ENCODE measurements around the gene PALB2.
A peak's percentile ranks its signal among the peaks of the same experiment; 100 is the strongest.

PALB2 gene

DNA sequence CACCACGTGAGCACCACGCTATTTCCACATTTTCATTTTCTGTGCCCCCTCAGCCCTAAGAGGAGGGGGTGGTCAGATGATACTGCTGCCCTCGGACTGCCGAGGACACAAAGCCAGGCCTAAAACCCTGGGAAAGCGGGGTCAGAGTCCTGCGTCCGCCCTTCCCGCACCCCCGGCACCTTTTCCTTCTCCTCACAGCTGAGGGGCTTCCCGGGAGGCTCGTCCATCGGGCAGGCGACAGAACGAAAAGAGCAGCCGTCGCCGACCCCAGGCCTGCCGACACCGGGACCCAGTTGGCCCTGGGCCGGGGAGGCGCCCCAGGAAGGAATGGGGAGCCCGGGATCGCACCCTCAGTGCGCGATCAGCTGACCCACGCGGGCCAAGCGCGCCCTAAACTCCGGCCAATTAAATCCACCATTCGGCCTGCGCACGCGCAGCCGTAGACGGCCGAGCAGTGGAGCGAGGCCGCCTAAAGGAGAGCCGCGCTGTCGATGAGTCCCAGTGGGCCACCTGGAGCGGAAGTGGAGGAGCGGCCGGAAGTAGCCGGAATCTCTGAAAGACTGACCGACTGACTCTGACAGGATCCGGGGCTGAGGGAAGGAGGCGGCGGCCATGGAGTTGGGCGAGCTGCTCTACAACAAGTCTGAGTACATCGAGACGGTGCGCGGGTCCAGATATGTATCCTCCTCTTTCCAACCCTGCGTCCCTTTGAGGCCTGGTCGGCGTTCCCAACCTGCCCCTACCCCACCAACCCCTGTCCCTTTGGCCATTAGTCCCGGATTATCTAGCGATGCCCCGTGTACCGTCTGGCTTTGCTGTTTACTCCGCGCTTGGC is at the start of gene PALB2, which contains the start of gene DCTN5:
Gene PALB2 (minus strand): TSS at position 380 of the 835 bp plus-strand sequence. CDS start 153 bp downstream, at position 227.
Gene DCTN5 (plus strand): TSS at position 536 of the 835 bp plus-strand sequence. CDS start 77 bp downstream, at position 613.
- DNase-seq = peak; percentile 95

DNA sequence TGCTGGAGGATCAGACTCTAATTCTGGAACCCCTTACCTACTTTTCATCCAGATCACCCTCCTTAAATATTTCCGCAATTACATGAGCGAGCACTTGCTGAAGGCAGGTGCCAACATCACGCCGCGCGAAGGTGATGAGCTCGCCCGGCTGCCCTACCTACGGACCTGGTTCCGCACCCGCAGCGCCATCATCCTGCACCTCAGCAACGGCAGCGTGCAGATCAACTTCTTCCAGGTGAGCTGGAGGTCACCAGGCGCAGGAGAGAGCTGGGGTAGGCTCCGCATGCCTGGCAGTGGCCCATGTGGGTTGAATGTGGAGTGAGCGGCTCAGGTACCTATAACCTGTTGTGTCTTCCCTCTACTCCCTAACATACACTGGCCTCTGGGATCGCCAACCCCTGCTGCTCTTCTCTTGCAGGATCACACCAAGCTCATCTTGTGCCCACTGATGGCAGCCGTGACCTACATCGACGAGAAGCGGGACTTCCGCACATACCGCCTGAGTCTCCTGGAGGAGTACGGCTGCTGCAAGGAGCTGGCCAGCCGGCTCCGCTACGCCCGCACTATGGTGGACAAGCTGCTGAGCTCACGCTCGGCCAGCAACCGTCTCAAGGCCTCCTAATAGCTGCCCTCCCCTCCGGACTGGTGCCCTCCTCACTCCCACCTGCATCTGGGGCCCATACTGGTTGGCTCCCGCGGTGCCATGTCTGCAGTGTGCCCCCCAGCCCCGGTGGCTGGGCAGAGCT is 48.5 kb upstream of the PALB2 start:
- DNase-seq = no peak

DNA sequence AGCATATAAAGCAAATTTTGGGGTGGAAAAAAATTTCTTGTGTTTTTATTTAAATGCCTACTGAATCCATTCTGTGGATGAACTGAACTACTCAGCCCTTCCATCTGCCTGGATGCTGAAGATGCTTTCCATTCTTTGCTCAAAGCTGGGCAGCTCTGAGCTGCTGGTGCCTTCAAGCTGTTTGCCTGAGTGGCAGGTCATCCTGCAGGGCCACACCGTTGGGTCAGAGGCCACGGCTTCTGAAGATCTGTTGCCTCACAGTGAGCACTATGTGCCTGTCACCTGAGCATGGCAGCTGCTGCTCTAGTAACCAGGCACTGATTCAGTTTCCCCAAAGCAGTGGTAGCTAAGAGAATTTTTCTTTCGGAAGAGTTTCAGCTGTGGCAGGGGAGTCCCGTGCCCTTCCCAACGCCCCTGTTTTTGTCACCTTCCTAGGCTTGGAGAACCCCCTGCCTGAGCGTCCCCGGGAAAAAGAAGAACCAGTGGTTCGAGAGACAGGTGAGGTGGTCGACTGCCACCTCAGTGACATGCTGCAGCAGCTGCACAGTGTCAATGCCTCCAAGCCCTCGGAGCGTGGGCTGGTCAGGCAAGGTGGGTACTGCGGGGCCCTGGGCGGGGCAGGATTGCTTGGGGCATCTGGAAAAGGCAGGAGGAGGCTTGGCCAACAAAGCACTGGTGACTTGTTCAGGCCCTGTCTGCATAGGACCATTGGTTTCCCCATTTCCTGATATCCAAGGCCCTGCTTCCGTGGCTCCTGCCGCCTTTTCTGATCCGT is 46.1 kb upstream of the PALB2 start:
- DNase-seq = no peak

DNA sequence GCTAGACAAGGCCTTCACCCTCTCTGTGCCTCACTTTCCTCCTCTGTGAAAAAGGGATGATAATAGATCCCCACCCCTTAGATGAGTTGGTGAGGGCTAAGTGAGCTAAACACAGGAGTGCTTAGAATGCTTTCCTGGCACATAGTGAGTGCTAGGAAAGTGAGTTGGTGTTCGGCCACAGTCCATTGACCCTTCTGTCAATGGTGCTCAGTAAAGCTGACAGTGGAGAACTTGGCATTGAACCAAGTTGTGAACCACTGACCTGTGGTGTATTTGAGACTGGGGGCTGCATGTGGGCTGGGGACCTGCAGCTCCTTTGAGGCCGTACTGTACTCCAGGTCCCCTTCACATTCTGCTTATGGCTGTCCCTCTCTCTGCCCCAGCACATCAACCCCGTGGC is 42.4 kb upstream of the PALB2 start:
- DNase-seq = no peak

DNA sequence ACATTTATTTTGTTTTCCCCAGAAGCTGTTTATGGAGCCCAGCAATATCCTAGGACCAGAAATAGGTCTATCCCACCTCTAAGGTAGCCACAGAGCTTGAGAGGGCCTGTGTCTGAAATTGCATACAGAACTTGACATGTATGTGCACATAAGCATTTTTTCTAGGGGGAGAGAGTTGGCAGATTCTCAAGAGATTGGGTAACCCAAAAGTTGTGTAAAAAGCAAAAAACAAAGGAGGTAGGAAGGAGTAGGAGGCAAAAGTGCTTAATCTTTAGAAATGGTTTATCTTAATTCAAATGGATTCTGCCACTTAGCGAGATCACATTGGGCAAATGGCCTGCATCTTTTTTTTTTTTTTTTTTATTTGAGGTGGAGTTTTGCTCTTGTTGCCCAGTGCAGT is 41.1 kb upstream of the PALB2 start:
- DNase-seq = no peak

DNA sequence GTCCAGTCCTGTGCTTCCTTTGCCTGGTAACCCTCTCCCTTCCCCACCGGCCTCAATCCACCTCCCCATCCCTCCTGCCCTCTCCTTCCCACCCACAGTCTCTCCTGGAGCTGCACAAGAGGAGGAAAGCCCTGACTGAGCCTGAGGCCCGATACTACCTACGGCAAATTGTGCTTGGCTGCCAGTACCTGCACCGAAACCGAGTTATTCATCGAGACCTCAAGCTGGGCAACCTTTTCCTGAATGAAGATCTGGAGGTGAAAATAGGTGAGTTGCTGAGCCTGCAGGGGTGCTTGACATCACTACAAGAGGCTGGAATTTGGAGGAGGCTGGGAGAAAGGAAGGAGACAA is 38.9 kb upstream of the PALB2 start:
- DNase-seq = no peak

DNA sequence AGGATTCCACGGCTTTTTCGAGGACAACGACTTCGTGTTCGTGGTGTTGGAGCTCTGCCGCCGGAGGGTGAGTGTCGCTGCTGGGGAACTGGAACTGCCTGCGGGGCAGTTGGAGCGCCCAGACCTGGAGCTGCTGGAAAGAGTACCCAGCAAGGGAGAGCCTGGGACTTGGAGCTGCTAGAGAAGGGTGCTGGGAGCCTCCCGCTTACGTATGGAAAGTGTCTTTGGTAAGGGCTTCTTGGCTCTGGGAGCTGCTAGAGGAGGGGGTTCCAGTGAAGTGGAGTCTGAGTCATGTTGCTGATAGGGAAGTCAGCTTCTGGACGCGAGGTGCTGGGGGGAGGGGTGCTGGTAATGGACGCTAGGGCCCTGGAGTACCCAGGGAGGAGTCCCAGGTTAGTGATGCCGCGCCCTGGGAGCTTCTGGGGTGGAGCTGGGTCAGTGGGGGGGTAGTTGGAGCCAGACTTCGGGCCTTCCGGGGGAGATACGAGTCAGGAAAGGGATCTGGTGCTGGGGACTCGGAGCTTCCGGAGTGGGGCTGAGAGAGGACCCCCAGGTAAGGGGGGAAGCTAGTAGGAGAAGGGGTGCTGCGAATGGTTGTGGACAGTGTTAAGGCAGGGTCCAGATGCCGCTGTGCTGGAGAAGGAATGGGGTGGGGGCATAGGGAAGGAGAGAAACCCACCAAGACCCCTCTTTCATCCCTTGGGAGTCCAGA is 38.3 kb upstream of the PALB2 start:
- no peak for DNase-seq

DNA sequence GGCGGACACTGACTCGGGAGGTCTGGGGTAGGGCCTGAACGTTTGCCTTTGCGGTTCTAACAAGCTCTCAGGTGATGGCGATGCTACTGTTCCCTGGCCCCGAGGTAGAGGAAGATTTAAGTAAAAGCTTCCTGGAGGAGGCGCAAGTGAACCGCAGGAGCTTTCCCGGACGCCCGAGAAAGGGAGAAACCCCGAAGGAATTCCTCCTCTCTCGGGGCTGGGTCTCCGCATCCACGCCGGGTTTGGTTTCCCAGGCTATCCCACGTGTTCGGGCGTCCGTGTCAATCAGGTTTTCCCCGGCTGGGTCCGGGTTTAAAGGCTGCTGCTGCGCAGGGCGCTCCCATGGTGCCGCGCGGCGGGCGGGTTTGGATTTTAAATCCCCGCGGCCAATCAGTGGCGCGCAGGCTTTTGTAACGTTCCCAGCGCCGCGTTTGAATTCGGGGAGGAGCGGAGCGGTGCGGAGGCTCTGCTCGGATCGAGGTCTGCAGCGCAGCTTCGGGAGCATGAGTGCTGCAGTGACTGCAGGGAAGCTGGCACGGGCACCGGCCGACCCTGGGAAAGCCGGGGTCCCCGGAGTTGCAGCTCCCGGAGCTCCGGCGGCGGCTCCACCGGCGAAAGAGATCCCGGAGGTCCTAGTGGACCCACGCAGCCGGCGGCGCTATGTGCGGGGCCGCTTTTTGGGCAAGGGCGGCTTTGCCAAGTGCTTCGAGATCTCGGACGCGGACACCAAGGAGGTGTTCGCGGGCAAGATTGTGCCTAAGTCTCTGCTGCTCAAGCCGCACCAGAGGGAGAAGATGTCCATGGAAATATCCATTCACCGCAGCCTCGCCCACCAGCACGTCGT is 37.5 kb upstream of the PALB2 start, which contains the start of gene PLK1:
Gene PLK1 (plus strand): TSS at position 460 of the 844 bp plus-strand sequence. CDS start 44 bp downstream, at position 504.
- peak; percentile 85 for DNase-seq

DNA sequence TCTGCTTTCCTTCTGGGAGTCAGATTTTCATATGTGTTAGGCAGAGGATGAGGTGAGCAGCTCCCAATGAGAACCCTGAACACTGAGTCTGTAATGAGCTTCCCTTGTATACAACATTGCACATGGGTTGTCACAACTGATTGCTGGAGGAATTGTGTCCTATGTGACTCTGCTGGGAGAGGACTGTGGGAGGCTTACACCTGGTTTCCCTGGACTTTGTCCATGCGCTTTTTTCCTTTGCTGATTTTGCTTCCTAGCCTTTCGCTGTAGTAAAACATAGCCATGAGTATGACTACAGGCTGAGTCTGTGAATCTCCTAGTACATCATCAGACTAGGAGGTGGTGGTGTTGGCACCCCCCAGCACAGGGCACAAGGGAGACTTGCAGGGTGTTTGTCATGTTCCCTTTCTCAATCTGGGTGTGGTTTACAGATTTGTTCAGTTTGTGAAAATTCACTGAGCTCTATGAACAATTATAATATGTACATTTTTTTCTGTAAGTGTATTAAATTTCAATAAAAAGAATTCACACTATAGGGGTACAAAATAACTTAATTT is 35.9 kb upstream of the PALB2 start:
- DNase-seq = no peak

DNA sequence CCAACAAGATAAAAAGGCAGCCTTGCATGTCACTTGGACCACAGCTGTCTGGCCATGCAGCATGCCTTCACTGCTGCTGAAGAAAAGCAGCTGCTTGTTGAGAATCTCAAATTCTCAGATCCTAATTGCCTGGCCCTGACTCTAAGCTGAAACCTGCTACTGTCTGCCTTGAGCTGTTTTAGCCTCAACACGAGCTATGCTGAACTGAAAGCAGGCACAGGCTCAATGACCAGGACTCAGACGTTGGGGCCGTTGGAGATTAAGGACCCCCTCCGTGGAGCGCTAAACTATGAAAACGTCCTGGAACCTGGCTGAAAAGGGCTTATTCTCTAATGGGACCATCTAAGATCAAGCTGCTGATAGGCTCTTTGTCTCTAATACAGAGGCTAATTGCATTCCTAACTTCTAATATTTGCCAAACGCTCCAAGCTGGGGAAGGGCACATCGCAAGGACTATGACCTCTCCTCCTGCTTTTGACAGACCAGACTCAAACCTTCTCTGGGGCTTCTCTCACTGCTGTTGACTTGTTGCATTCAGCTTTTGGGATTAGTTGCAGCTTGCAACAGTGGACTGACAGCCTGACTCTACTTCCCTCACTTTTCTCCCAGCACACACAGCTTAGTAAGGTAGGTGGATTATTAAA is 33.0 kb upstream of the PALB2 start:
- no peak for DNase-seq

DNA sequence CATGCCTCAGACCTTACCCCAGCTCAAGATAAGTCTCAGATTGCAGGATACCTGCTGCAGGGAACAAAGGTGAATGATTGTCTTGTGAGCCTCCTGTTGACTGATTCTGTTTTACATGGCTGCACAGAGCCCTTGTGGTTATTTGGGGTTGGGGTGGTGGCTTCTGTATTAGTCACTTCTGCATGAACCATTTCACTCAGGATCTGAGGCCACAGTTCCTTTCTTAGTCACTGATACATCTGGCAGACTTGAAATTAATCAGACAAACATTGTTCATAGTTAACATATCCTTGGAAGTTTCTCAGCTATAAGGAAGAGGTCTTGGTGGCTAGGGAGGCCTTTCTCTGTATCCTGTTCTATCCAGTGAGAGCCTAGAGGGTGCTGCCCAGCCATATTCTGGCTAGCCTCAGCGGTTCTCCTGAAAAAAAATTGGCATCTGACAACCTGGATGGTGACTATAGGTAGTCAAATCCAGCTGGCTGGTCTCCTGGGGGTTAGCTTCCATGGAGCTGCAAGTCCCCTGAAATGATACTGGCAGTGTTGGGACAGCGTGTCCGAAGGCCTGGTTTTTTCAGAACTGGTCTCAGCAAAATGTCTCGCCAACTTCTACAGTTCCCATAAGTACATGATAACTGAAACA is 29.1 kb upstream of the PALB2 start:
- DNase-seq = no peak

DNA sequence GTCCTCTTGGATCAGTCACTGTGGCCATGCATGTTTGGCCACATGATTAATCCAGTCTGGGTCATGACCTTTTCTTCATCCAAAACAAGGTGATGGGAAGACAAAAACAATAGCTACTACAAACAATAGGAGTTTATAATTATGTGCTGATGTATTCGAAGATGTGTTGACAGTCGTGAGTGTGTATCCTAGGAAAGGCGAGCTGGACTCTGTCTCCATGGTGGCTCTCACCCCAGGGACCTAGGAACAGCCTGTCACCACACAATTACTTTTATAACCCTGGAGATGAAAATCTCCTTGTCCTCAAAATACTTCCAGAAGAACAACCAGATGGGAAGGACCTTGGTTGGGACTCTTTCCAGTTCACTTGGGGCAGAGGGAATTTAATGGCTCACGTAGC is 27.8 kb upstream of the PALB2 start:
- no peak for DNase-seq

DNA sequence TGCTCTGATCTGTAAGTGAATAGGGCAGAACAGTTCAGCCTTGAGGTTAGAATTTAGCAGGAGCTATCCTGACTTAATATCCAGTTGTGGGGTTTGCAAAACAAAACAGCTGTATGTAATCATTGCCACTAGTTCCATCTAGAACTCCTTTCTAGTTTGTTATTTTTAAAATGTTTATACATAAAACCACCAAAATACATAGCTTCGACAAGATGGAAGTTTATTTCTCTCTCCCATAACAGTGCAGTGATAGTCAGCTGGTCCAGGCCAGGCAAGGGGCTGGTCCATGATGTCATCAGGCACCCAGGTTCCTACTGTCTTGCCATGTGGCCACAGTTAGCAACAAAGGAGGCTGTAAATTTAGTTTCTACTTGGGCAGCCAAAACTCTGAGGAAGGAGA is 27.1 kb upstream of the PALB2 start:
- DNase-seq = no peak

DNA sequence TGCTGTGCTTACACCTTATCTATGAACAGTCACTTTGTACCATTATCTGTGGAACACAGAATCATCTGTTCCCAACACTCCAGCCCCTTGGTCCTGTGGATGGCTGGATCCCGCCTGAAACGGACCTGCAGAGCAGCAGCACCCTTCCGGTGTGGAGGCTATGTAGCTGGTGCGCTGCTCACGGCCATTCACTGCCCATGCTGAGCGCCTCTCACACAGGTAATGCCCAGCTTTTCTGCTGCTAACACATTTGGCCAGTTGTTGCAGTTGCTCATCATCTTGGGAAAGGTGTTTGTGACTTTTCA is 26.2 kb upstream of the PALB2 start:
- DNase-seq = no peak

DNA sequence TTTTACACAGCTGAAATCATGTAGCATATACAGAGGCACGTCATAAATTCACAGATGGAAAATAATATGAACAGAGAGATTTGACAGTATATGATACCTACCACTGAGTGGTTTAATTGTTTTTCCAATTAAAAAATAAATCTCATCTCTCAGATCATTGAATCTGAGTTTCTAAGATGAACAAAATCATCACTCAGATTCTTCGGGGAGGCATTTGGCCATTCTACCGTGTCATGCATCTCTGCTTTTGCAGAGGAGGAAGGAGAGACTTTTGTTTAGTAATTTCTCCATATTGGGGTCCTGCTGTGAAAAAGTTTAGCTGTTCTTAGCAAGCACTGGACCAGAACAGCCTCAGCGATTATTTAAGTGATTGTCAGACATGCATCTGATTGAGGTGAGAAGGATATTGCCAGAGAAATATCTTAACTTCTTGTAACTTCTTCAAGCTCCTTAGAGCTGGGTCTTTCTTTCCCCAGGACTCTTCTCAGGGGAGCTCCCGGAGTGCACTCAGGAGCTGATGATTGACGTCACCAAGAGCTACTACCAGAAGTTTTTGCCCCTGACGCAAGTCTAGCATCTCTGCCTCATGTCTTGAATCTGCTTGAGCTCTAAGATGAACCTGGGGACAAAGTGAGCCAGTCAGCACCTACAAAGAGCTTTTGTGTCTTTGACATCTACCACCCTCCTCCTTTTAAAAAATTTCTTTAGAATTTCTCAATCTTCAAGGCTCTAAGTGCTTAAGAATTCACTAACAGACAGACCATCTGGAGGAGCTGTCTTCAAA is 25.7 kb upstream of the PALB2 start:
- DNase-seq = no peak

DNA sequence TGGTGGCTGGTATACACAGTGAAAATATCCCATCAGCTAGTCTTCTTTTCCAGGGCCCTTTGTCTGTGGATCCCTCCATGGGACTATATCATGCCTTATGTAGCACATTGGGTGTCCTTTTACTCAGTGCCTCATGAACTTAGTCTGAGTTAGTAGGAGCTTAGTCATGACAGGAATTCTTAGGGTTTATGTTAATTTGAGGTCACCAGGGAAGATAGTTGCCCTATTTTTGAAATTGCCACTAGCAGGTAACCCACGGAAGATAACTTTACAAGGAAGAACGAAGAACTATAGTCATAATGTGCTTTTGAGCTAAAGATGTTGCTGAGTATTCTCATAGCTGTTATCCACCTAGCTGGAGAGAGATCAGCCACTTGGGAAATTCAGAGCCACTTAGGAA is 22.8 kb upstream of the PALB2 start:
- DNase-seq = no peak

DNA sequence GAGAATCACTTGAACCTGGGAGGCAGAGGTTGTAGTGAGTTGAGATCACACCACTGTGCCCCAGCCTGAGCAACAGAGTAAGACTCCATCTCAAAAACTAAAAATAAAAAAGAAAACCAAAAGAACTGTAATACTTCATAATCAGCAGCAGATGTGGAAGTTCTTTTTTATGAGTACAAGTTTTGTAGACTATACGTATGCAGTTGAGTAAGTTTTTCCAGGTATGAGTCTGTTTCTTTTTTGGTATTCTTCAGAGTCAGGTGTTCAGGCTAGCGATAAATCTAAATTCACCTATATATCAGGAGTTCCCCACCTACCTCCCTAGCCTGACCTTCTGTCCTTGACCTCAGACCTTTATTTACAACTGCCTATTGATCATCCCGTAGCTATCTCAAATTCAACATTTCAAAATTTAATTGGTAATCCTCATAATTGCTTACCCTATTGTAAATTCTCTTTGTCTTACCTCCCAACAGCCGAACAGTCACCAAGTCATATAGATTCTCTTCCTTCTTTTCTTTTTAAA is 10.9 kb upstream of the PALB2 start:
- DNase-seq = no peak

DNA sequence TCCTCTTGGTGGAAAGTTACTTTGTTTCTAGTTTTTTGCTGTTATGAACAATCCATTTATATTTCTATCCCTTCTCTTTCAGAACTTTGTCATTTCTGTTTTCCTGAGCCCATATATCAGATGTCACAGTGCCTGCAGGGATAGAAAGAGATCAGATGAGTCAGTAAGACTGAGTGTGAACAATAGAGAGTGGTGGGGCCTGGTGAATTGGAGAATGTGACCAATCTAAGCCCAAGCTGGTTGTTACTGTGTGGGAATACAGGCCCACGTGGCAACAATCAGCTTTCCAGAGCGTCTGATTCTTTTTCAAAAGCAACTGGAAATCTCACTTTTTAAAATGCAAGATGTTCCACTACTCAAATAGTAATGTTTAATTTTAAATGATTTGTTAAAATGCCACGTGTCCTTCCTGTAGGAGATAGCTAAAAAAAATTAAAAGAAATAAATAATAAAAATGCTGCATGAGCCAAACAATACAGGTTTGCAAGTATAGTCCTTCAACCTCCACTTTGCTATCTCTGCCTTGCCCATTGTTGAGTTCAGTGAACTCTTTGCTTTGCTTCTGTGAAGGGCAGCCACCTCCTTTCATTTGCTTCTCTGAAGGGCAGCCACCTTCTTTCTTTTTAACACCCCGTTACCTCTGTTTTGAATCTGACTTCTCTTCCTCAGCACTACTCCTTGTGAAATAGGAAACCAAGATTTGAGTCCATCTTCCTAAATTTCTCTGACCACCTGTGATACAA is 9.7 kb upstream of the PALB2 start:
- no peak for DNase-seq
